HCT116 (cell line): ENCODE results near the gene IFNA8. TPM values are rescaled to one million over a fixed set of nuclear protein-coding genes. Genes with fewer than 3 reads are reported as not detected.
"Not testable (repeated sequence)": the region's sequence is repeated elsewhere in the genome, so short reads cannot be mapped to it uniquely, and the experiment has no call there.

ENCODE experiments used
- ATAC-seq: fragments of 200-7000 bp; cut with Tn5 transposase; 2 replicates; pipeline ENCODE4 v1.9.1; 2020; ENCODE audit warnings: mild to moderate bottlenecking, moderate library complexity
- BruUV-seq: library from RNA; stranded (reverse); fragments of 400-500 nt; replicated peaks from 2 replicates; lab custom pipeline; 2021; lab: Mats Ljungman, UMichigan
- CTCF ChIA-PET: fragments of 300-600 bp; sonication (Branson Sonifier 250); formaldehyde crosslinking; loops from one replicate; lab custom pipeline; 2021; ENCODE audit warnings: antibody characterized with exemption; lab: Charles Lee
- POLR2A ChIA-PET: fragments of 300-600, 350-600 bp; sonication (Branson Sonifier 250); formaldehyde crosslinking; loops from one replicate; lab custom pipeline; 2021; ENCODE audit warnings: antibody characterized with exemption; lab: Charles Lee
- RAD21 ChIA-PET, 2 experiments: fragments of 300-600 bp; sonication (Branson Sonifier 250); formaldehyde crosslinking; loops; one replicate each; lab custom pipeline; 2023; ENCODE audit warnings: low total read pairs in 2 of 2; ENCODE audit not compliant: uncharacterized antibody in 2 of 2, unreplicated experiment in 2 of 2, low non-redundant PET in 1 of 2; lab: Charles Lee
- DNase-seq: peaks from one replicate; pipeline ENCODE4 v3.0.0-alpha.2; 2010; ENCODE audit warnings: low read depth, low spot score
- H2AFZ ChIP-seq: fragments of 200-600 bp; shearing (Covaris generic), sonication (generic); 2 replicates; pipeline ENCODE4 v1.6.1; 2017; ENCODE audit warnings: low read depth, mixed run types, mixed read lengths, antibody characterized with exemption, low read length; ENCODE audit not compliant: poor library complexity, severe bottlenecking
- H3K27ac ChIP-seq: 2 replicates; pipeline ENCODE4 v1.5.1; 2012; ENCODE audit warnings: low read depth, low read length
- H3K27me3 ChIP-seq: fragments of 200-600 bp; sonication (generic); 2 replicates; pipeline ENCODE4 v1.6.1; 2016; ENCODE audit warnings: mixed run types, low read length, mixed read lengths; ENCODE audit not compliant: insufficient read depth
- H3K36me3 ChIP-seq, 2 experiments: fragments of 200-500 bp in 1 of 2; fragments of 200-600 bp in 1 of 2; sonication (Bioruptor generic) in 1 of 2; sonication (generic) in 1 of 2; 2 replicates each; pipeline versions ENCODE4 v1.5.1 to v1.6.1; 2014 to 2016; ENCODE audit warnings: low read length in 2 of 2, inconsistent platforms in 1 of 2, mixed read lengths in 1 of 2, mixed run types in 1 of 2; ENCODE audit not compliant: insufficient read depth in 2 of 2, control insufficient read depth in 1 of 2
- H3K4me1 ChIP-seq, 2 experiments: fragments of 200-600 bp in 1 of 2; sonication (generic) in 1 of 2; 2 replicates each; pipeline versions ENCODE4 v1.5.1 to v1.6.1; 2012 to 2017; ENCODE audit warnings: low read length in 2 of 2, inconsistent platforms in 1 of 2, mild to moderate bottlenecking in 1 of 2, mixed read lengths in 1 of 2, mixed run types in 1 of 2, moderate library complexity in 1 of 2; ENCODE audit not compliant: insufficient read depth in 2 of 2, control insufficient read depth in 1 of 2
- H3K4me2 ChIP-seq: fragments of 200-600 bp; sonication (generic); 2 replicates; pipeline ENCODE4 v1.6.1; 2017; ENCODE audit warnings: mixed run types, low read length, mixed read lengths
- H3K4me3 ChIP-seq, 2 experiments: fragments of 200-600 bp in 1 of 2; sonication (generic) in 1 of 2; replicated peaks in 1 of 2; 2 replicates each; pipeline ENCODE4 v1.5.1; 2011 to 2016; ENCODE audit warnings: low read length in 2 of 2, control low read depth in 1 of 2, low read depth in 1 of 2, mild to moderate bottlenecking in 1 of 2, mixed read lengths in 1 of 2, mixed run types in 1 of 2
- H3K79me2 ChIP-seq: fragments of 200-600 bp; sonication (generic); 2 replicates; pipeline ENCODE4 v1.6.1; 2017; ENCODE audit warnings: mild to moderate bottlenecking, mixed run types, low read length, moderate library complexity, mixed read lengths; ENCODE audit not compliant: insufficient read depth
- H3K9ac ChIP-seq: fragments of 200-600 bp; sonication (generic); 2 replicates; pipeline ENCODE4 v1.6.1; 2016; ENCODE audit warnings: low read length, mixed read lengths
- H3K9me2 ChIP-seq: fragments of 200-600 bp; sonication (generic), shearing (Covaris generic); 2 replicates; pipeline ENCODE4 v1.6.1; 2017; ENCODE audit warnings: mixed run types, mild to moderate bottlenecking, moderate library complexity; ENCODE audit not compliant: insufficient read depth
- H3K9me3 ChIP-seq, 2 experiments: fragments of 200-500 bp in 1 of 2; fragments of 200-600 bp in 1 of 2; sonication (Bioruptor generic) in 1 of 2; sonication (generic) in 1 of 2; 2 replicates each; pipeline ENCODE4 v1.6.1; 2014 to 2017; ENCODE audit warnings: low read length in 2 of 2, mixed read lengths in 2 of 2, inconsistent platforms in 1 of 2, low read depth in 1 of 2, mild to moderate bottlenecking in 1 of 2, mixed run types in 1 of 2, moderate library complexity in 1 of 2; ENCODE audit not compliant: control insufficient read depth in 1 of 2, insufficient read depth in 1 of 2
- H4K20me1 ChIP-seq: fragments of 200-600 bp; sonication (generic), shearing (Covaris generic); 2 replicates; pipeline ENCODE4 v1.6.1; 2017; ENCODE audit warnings: mixed run types, mild to moderate bottlenecking, moderate library complexity; ENCODE audit not compliant: insufficient read depth
- ATF3 ChIP-seq: IDR thresholded peaks from 2 replicates; pipeline ENCODE4 v1.6.1; 2012
- CBX3 ChIP-seq: IDR thresholded peaks from 2 replicates; pipeline ENCODE4 v1.6.1; 2012; ENCODE audit warnings: low read depth
- CTCF ChIP-seq, 3 experiments: fragments of 200-600 bp in 1 of 3; sonication (generic) in 1 of 3; IDR thresholded peaks in 2 of 3; conservative IDR thresholded peaks in 1 of 3; 2 replicates each; pipeline ENCODE4 v1.5.1; 2012 to 2017; ENCODE audit warnings: low read depth in 2 of 3, low read length in 2 of 3, antibody characterized with exemption in 1 of 3, borderline replicate concordance in 1 of 3, control low read depth in 1 of 3, mild to moderate bottlenecking in 1 of 3, mixed read lengths in 1 of 3, mixed run types in 1 of 3, moderate library complexity in 1 of 3; ENCODE audit not compliant: insufficient read depth in 1 of 3
- ELF1 ChIP-seq: IDR thresholded peaks from 2 replicates; pipeline ENCODE4 v1.6.1; 2012; ENCODE audit warnings: low read depth, borderline replicate concordance
- EZH2phosphoT487 ChIP-seq: fragments of 200-600 bp; IDR thresholded peaks from 2 replicates; pipeline ENCODE4 v1.6.1; 2018; ENCODE audit warnings: antibody characterized with exemption, borderline replicate concordance
- FOSL1 ChIP-seq: IDR thresholded peaks from 2 replicates; pipeline ENCODE4 v1.6.1; 2012; ENCODE audit warnings: low read depth
- JUND ChIP-seq: IDR thresholded peaks from 2 replicates; pipeline ENCODE4 v1.6.1; 2012
- MAX ChIP-seq: IDR thresholded peaks from 2 replicates; pipeline ENCODE4 v1.6.1; 2012
- POLR2A ChIP-seq: IDR thresholded peaks from 2 replicates; pipeline ENCODE4 v1.7.0; 2011; ENCODE audit warnings: borderline replicate concordance; ENCODE audit not compliant: insufficient read depth, insufficient read length; ENCODE audit errors: extremely low read depth
- POLR2AphosphoS5 ChIP-seq: IDR thresholded peaks from 2 replicates; pipeline ENCODE4 v1.6.1; 2011; ENCODE audit warnings: mild to moderate bottlenecking, low read depth, low read length, moderate library complexity
- RAD21 ChIP-seq: IDR thresholded peaks from 2 replicates; pipeline ENCODE4 v1.6.1; 2012; ENCODE audit warnings: low read depth, mild to moderate bottlenecking
- SIN3A ChIP-seq: IDR thresholded peaks from 2 replicates; pipeline ENCODE4 v1.6.1; 2012; ENCODE audit warnings: low read depth
- SRF ChIP-seq: IDR thresholded peaks from 2 replicates; pipeline ENCODE4 v1.6.1; 2012; ENCODE audit warnings: low read depth
- TCF7L2 ChIP-seq: IDR thresholded peaks from 2 replicates; pipeline ENCODE4 v1.7.0; 2011; ENCODE audit warnings: borderline replicate concordance, inconsistent platforms; ENCODE audit not compliant: insufficient read depth, insufficient read length; ENCODE audit errors: extremely low read depth
- YY1 ChIP-seq: IDR thresholded peaks from 2 replicates; pipeline ENCODE4 v1.6.1; 2011; ENCODE audit warnings: low read length, low read depth, moderate library complexity, mild to moderate bottlenecking; ENCODE audit not compliant: insufficient replicate concordance; ENCODE audit errors: extremely low read depth
- ZBTB33 ChIP-seq: IDR thresholded peaks from 2 replicates; pipeline ENCODE4 v1.6.1; 2011; ENCODE audit warnings: mild to moderate bottlenecking, low read length, moderate library complexity; ENCODE audit not compliant: insufficient replicate concordance; ENCODE audit errors: extremely low read depth
- ZNF274 ChIP-seq: fragments of 200-500 bp; sonication (Bioruptor generic); IDR thresholded peaks from 2 replicates; pipeline ENCODE4 v1.6.1; 2014; ENCODE audit warnings: mild to moderate bottlenecking, low read depth, low read length, inconsistent platforms
- intact Hi-C: fragments of 100-400 bp; cut with micrococcal nuclease; formaldehyde crosslinking; loops from 2 replicates; pipeline ENCODE4 v1.10.0; 2022
- total RNA-seq: library from RNA; stranded (reverse); gene quantifications from one replicate; pipeline ENCODE4 v1.2.1, GENCODE V29; 2021; ENCODE audit not compliant: unreplicated experiment

The IFNA8 gene
- total RNA-seq, 1 experiment from 2014 or later, result not detected

- Histone ChIP-seq H3K9me2 (no peaks in the 10 kb centered on the region), H4K20me1 (no peaks in the 10 kb centered on the region), H3K4me2 (no peak overlapping the region), H3K79me2 (no peaks in the 10 kb centered on the region), H3K4me1 (no peaks in the 10 kb centered on the region), H3K27ac (no peak overlapping the region), H3K9ac (no peak overlapping the region), H3K4me3 (no peak overlapping the region), H3K36me3 (no peaks in the 10 kb centered on the region), H3K9me3 (no peaks in the 10 kb centered on the region), H2AFZ (no peak overlapping the region)
- POLR2A ChIA-PET, result no interaction called here
- RAD21 ChIA-PET, result no interaction called here
- CTCF ChIA-PET, result no interaction called here
- no peak for ATAC-seq
- DNase-seq, result no peak
- no TSS peak for BruUV-seq
- no peak for TF ChIP-seq TCF7L2
- TF ChIP-seq POLR2A, result no peak
- no peak for TF ChIP-seq JUND
- no peak for TF ChIP-seq CBX3
- no peak for TF ChIP-seq ATF3
- TF ChIP-seq SRF, result no peak
- TF ChIP-seq RAD21, result no peak
- no peak for TF ChIP-seq FOSL1
- no peak for TF ChIP-seq SIN3A
- no peak for TF ChIP-seq MAX
- TF ChIP-seq CTCF (IDR thresholded peaks at IDR 0.05 in 2 of 3, conservative IDR thresholded peaks at IDR 0.05 in 1 of 3; ENCODE audit: borderline replicate concordance in 1 of 3, insufficient read depth in 1 of 3, low read depth in 2 of 3, low read length in 2 of 3), result no peak
- no peak for TF ChIP-seq ZBTB33
- no peak for TF ChIP-seq ZNF274
- TF ChIP-seq POLR2AphosphoS5, result no peak
- no peak for TF ChIP-seq EZH2phosphoT487
- no peak for TF ChIP-seq ELF1
- TF ChIP-seq YY1, result no peak
- TF ChIP-seq, all 23 proteins: peak for 0
- intact Hi-C loops, result no loop called here
- H3K27me3 ChIP-seq, result 0 out of 2 replicates have a peak, but pooled peaks cover 3% of the 10 kb centered on the region
Observed at GRCh38 chr9:21362287-21362686, 46.6 kb upstream of the IFNA8 start.

- intact Hi-C loops, RAD21 ChIA-PET: not testable (repeated sequence)
Observed at GRCh38 chr9:21367169-21367568, 41.7 kb upstream of the IFNA8 start.

More at GRCh38 chr9:21367169-21367568, 41.7 kb upstream of the IFNA8 start:
- H3K27ac ChIP-seq, H3K36me3 ChIP-seq, CTCF ChIA-PET, BruUV-seq, H3K9me3 ChIP-seq, H3K9ac ChIP-seq, ATAC-seq, H4K20me1 ChIP-seq, POLR2A ChIA-PET, H3K4me1 ChIP-seq, H3K79me2 ChIP-seq, H3K4me3 ChIP-seq, DNase-seq, H3K27me3 ChIP-seq, H3K9me2 ChIP-seq, H2AFZ ChIP-seq, H3K4me2 ChIP-seq: not testable (repeated sequence)
